Liver (tissue), 9 donors: ENCODE results near the gene PLTP. TPM values are rescaled to one million over a fixed set of nuclear protein-coding genes. Genes with fewer than 3 reads are reported as not detected.

ENCODE experiments used
- DNase-seq: peaks from one replicate; pipeline ENCODE4 v3.0.0-alpha.2; 2017; ENCODE audit warnings: low spot score
- H3K27ac ChIP-seq, 2 donors: one replicate each; pipeline ENCODE4 v1.7.0; 2013; ENCODE audit warnings: inconsistent platforms in 2 of 2, low read length in 2 of 2, control low read depth in 1 of 2, low read depth in 1 of 2, mild to moderate bottlenecking in 1 of 2
- H3K27me3 ChIP-seq, 4 donors: one replicate each; pipeline versions ENCODE4 v1.6.1 to v1.7.0; 2013; ENCODE audit warnings: low read length in 3 of 4, inconsistent platforms in 1 of 4, mild to moderate bottlenecking in 1 of 4, moderate library complexity in 1 of 4; ENCODE audit not compliant: control insufficient read depth in 4 of 4, insufficient read depth in 4 of 4
- H3K36me3 ChIP-seq, 4 donors: one replicate each; pipeline versions ENCODE4 v1.6.1 to v1.7.0; 2013; ENCODE audit warnings: low read length in 3 of 4, mild to moderate bottlenecking in 3 of 4, low read depth in 1 of 4, moderate library complexity in 1 of 4; ENCODE audit not compliant: control insufficient read depth in 4 of 4, insufficient read depth in 3 of 4
- H3K4me1 ChIP-seq, 4 donors: one replicate each; pipeline versions ENCODE4 v1.6.1 to v1.7.0; 2013; ENCODE audit warnings: low read length in 3 of 4, mild to moderate bottlenecking in 3 of 4, moderate library complexity in 1 of 4; ENCODE audit not compliant: control insufficient read depth in 4 of 4, insufficient read depth in 4 of 4
- H3K4me3 ChIP-seq, 3 donors: one replicate each; pipeline versions ENCODE4 v1.6.1 to v1.7.0; 2013; ENCODE audit warnings: low read length in 3 of 3, control low read depth in 1 of 3, low read depth in 1 of 3, mild to moderate bottlenecking in 1 of 3
- H3K9ac ChIP-seq, 2 donors: one replicate each; pipeline ENCODE4 v1.7.0; 2013; ENCODE audit warnings: low read length in 2 of 2, mild to moderate bottlenecking in 2 of 2, moderate library complexity in 2 of 2, control low read depth in 1 of 2, low read depth in 1 of 2
- H3K9me3 ChIP-seq, 4 donors: one replicate each; pipeline versions ENCODE4 v1.6.1 to v1.7.0; 2013; ENCODE audit warnings: low read length in 3 of 4; ENCODE audit not compliant: control insufficient read depth in 4 of 4
- EGR1 ChIP-seq, 2 donors: IDR thresholded peaks; 2 replicates each; pipeline ENCODE4 v1.6.1; 2016 to 2018; ENCODE audit warnings: antibody characterized with exemption in 2 of 2, low read depth in 2 of 2
- FOXA2 ChIP-seq: IDR thresholded peaks from 2 replicates; pipeline ENCODE4 v1.6.1; 2016; ENCODE audit warnings: antibody characterized with exemption
- GABPA ChIP-seq, 2 donors: IDR thresholded peaks in 1 of 2; conservative IDR thresholded peaks in 1 of 2; 2 replicates each; pipeline ENCODE4 v1.6.1; 2016; ENCODE audit warnings: antibody characterized with exemption in 2 of 2, mild to moderate bottlenecking in 1 of 2, moderate library complexity in 1 of 2
- HNF4A ChIP-seq, 2 donors: conservative IDR thresholded peaks; 2 replicates each; pipeline ENCODE4 v1.6.1; 2016; ENCODE audit warnings: antibody characterized with exemption in 2 of 2, mild to moderate bottlenecking in 2 of 2
- HNF4G ChIP-seq: IDR thresholded peaks from 2 replicates; pipeline ENCODE4 v1.6.1; 2016; ENCODE audit warnings: antibody characterized with exemption
- JUND ChIP-seq, 2 donors: IDR thresholded peaks; 2 replicates each; pipeline ENCODE4 v1.6.1; 2016; ENCODE audit warnings: antibody characterized with exemption in 2 of 2
- NR2F2 ChIP-seq: IDR thresholded peaks from 2 replicates; pipeline ENCODE4 v1.6.1; 2016; ENCODE audit warnings: antibody characterized with exemption
- RAD21 ChIP-seq, 2 donors: IDR thresholded peaks; 2 replicates each; pipeline ENCODE4 v1.6.1; 2016; ENCODE audit warnings: antibody characterized with exemption in 2 of 2, mild to moderate bottlenecking in 2 of 2
- RXRA ChIP-seq, 2 donors: IDR thresholded peaks; 2 replicates each; pipeline ENCODE4 v1.6.1; 2017 to 2018; ENCODE audit warnings: antibody characterized with exemption in 2 of 2, mild to moderate bottlenecking in 1 of 2
- SP1 ChIP-seq: IDR thresholded peaks from 2 replicates; pipeline ENCODE4 v1.6.1; 2018; ENCODE audit warnings: antibody characterized with exemption, mild to moderate bottlenecking
- TAF1 ChIP-seq: conservative IDR thresholded peaks from 2 replicates; pipeline ENCODE4 v1.6.1; 2016; ENCODE audit warnings: antibody characterized with exemption, mild to moderate bottlenecking
- YY1 ChIP-seq: IDR thresholded peaks from 2 replicates; pipeline ENCODE4 v1.6.1; 2016; ENCODE audit warnings: antibody characterized with exemption, mild to moderate bottlenecking
- WGBS: extraction: QIAGEN DNeasy Blood & Tissue Kit; methylation state at CpG from one replicate; pipeline ENCODE4 v1.1.7; 2013; 5-methylcytosine and 5-hydroxymethylcytosine counted together
- polyA plus RNA-seq, 2 donors: library from polyadenylated mRNA; stranded (reverse) in 1 of 2; unstranded in 1 of 2; fragments of 200-250 nt in 1 of 2; fragments of >200 nt in 1 of 2; fragmentation: Nextera tagmentation in 1 of 2; extraction: Ambion mirVana in 1 of 2; gene quantifications; one replicate each; pipeline versions ENCODE4 v1.2.1 to v1.2.3, GENCODE V29; 2013 to 2015
- total RNA-seq, 2 donors: library from RNA; depleted of rRNA; stranded (reverse); fragments of >200 nt; gene quantifications; one replicate each; pipeline ENCODE4 v1.2.3, GENCODE V29; 2014
- TF ChIP-seq, protein P1 (sequence below): IDR thresholded peaks from 2 replicates; pipeline ENCODE4 v1.6.1; 2016; ENCODE audit warnings: antibody characterized with exemption
- TF ChIP-seq, protein P2 (sequence below): IDR thresholded peaks from 2 replicates; pipeline ENCODE4 v1.6.1; 2016; ENCODE audit warnings: antibody characterized with exemption
- TF ChIP-seq, protein P3 (sequence below): fragments of 150-350 bp; IDR thresholded peaks from 2 replicates; pipeline ENCODE4 v1.5.1; 2017; ENCODE audit warnings: improper control_type of control experiment, low read depth, low read length; ENCODE audit not compliant: missing input control
- TF ChIP-seq, protein P4 (sequence below): IDR thresholded peaks from 2 replicates; pipeline ENCODE4 v1.6.1; 2016; ENCODE audit warnings: antibody characterized with exemption, mild to moderate bottlenecking
- TF ChIP-seq, protein P5 (sequence below): IDR thresholded peaks from 2 replicates; pipeline ENCODE4 v1.6.1; 2016; ENCODE audit warnings: antibody characterized with exemption
- donor health status: healthy.
- donor health status: healthy.
- donor health status: healthy.
- donor health status: healthy.
- donor health status: healthy.

PLTP gene
- total and polyA plus RNA-seq, 4 donors: 22.5 to 69.5 (median 60.7) TPM

DNA sequence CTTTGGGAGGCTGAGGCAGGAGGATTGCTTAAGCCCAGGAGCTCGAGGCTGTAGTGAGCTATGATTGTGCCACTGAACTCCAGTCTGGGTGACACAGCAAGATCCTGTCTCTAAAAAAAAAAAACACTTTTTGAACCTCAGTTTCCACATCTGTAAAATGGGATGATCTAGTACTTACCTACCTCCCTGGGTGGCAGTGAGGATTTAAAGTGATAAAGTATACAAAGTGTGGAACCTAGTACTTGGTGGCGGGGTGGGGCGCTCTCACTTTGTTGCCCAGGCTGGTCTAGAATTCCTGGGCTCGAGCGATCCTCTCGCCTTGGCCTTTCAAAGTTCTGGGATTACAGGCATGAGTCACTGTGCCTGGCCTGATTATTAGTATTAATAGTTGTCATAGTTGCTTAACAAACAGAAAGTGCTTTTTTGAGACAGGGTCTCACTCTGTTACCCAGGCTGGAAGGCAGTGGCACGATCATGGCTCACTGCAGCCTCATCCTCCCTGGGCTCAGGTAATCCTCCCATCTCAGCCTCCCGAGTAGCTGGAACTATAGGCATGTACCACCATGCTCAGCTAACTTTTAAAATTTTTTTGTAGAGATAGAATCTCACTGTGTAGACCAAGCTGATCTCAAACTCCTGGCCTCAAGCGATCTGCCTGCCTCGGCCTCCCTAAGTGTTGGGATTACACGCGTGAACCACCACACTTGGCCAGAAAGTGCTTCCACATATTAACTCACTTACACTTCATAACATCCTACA is 7.0 kb upstream of the PLTP start:
- Histone ChIP-seq H3K9ac (no peak overlapping the region), H3K4me1 (peaks cover 0 to 17% (median 2%) of the 10 kb centered on the region in 4 donors), H3K27me3 (no peaks in the 10 kb centered on the region), H3K36me3 (no peaks in the 10 kb centered on the region), H3K9me3 (no peaks in the 10 kb centered on the region), H3K27ac (peak overlapping the region; percentile 58 to 64), H3K4me3 (no peak overlapping the region)
- DNase-seq: no peak
- WGBS: 94% methylated on average over 12 of the region's 12 CpGs
- TF ChIP-seq, protein P1, sequence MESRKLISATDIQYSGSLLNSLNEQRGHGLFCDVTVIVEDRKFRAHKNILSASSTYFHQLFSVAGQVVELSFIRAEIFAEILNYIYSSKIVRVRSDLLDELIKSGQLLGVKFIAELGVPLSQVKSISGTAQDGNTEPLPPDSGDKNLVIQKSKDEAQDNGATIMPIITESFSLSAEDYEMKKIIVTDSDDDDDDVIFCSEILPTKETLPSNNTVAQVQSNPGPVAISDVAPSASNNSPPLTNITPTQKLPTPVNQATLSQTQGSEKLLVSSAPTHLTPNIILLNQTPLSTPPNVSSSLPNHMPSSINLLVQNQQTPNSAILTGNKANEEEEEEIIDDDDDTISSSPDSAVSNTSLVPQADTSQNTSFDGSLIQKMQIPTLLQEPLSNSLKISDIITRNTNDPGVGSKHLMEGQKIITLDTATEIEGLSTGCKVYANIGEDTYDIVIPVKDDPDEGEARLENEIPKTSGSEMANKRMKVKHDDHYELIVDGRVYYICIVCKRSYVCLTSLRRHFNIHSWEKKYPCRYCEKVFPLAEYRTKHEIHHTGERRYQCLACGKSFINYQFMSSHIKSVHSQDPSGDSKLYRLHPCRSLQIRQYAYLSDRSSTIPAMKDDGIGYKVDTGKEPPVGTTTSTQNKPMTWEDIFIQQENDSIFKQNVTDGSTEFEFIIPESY: no peak
- no peak for TF ChIP-seq GABPA (IDR thresholded peaks at IDR 0.05 in 1 of 2, conservative IDR thresholded peaks at IDR 0.05 in 1 of 2)

DNA sequence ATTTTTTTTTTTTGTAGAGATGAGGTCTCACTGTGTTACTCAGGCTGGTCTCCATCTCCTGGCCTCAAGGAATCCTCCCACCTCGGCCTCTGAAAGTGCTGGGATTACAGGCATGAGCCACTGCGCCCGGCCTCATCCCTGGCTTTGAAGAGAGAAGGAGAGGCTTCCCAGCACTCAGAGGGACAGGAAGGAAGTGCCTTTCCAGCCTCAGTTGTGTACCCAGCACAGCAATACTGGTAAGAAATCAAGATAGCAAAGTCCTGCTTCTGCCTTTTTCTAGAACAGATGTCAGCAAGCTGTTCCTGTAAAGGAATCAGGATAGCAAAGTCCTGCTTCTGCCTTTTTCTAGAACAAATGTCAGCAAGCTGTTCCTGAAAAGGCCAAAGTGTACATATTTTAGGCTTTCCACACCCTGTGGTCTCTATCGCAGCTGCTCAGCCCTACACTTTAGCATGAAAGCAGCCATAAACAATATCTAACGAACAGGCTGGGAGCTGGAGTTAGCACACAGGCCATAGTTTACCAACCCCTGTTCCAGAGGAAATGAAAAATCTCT is 6.3 kb upstream of the PLTP start:
- TF ChIP-seq, protein P2, sequence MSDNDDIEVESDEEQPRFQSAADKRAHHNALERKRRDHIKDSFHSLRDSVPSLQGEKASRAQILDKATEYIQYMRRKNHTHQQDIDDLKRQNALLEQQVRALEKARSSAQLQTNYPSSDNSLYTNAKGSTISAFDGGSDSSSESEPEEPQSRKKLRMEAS: peak; percentile 25
- TF ChIP-seq, protein P3, sequence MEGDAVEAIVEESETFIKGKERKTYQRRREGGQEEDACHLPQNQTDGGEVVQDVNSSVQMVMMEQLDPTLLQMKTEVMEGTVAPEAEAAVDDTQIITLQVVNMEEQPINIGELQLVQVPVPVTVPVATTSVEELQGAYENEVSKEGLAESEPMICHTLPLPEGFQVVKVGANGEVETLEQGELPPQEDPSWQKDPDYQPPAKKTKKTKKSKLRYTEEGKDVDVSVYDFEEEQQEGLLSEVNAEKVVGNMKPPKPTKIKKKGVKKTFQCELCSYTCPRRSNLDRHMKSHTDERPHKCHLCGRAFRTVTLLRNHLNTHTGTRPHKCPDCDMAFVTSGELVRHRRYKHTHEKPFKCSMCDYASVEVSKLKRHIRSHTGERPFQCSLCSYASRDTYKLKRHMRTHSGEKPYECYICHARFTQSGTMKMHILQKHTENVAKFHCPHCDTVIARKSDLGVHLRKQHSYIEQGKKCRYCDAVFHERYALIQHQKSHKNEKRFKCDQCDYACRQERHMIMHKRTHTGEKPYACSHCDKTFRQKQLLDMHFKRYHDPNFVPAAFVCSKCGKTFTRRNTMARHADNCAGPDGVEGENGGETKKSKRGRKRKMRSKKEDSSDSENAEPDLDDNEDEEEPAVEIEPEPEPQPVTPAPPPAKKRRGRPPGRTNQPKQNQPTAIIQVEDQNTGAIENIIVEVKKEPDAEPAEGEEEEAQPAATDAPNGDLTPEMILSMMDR: no peak
- no peak for TF ChIP-seq YY1
- TF ChIP-seq TAF1: no peak
- no peak for TF ChIP-seq HNF4G
- TF ChIP-seq, protein P4, sequence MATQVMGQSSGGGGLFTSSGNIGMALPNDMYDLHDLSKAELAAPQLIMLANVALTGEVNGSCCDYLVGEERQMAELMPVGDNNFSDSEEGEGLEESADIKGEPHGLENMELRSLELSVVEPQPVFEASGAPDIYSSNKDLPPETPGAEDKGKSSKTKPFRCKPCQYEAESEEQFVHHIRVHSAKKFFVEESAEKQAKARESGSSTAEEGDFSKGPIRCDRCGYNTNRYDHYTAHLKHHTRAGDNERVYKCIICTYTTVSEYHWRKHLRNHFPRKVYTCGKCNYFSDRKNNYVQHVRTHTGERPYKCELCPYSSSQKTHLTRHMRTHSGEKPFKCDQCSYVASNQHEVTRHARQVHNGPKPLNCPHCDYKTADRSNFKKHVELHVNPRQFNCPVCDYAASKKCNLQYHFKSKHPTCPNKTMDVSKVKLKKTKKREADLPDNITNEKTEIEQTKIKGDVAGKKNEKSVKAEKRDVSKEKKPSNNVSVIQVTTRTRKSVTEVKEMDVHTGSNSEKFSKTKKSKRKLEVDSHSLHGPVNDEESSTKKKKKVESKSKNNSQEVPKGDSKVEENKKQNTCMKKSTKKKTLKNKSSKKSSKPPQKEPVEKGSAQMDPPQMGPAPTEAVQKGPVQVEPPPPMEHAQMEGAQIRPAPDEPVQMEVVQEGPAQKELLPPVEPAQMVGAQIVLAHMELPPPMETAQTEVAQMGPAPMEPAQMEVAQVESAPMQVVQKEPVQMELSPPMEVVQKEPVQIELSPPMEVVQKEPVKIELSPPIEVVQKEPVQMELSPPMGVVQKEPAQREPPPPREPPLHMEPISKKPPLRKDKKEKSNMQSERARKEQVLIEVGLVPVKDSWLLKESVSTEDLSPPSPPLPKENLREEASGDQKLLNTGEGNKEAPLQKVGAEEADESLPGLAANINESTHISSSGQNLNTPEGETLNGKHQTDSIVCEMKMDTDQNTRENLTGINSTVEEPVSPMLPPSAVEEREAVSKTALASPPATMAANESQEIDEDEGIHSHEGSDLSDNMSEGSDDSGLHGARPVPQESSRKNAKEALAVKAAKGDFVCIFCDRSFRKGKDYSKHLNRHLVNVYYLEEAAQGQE: no peak
- TF ChIP-seq NR2F2: peak; percentile 86
- peak in 1 of 2 donors; percentile 7 for TF ChIP-seq RXRA (IDR thresholded peaks at IDR 0.05)
- TF ChIP-seq FOXA2: no peak
- TF ChIP-seq SP1: peak; percentile 47
- TF ChIP-seq RAD21 (IDR thresholded peaks at IDR 0.05): no peak
- TF ChIP-seq JUND (IDR thresholded peaks at IDR 0.05): no peak
- TF ChIP-seq HNF4A (conservative IDR thresholded peaks at IDR 0.05): no peak
- TF ChIP-seq, protein P5, sequence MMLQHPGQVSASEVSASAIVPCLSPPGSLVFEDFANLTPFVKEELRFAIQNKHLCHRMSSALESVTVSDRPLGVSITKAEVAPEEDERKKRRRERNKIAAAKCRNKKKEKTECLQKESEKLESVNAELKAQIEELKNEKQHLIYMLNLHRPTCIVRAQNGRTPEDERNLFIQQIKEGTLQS: no peak
- no peak for TF ChIP-seq EGR1 (IDR thresholded peaks at IDR 0.05; ENCODE audit: low read depth in 2 of 2)

More for the DNA sequence above, 6.3 kb upstream of the PLTP start:
- H3K4me1 ChIP-seq: peaks cover 0 to 16% (median 2%) of the 10 kb centered on the region in 4 donors
- H3K27me3 ChIP-seq: no peaks in the 10 kb centered on the region
- H3K9ac ChIP-seq: no peak overlapping the region
- no peaks in the 10 kb centered on the region for H3K36me3 ChIP-seq
- peak overlapping the region; percentile 54 to 64 for H3K27ac ChIP-seq
- no peak overlapping the region for H3K4me3 ChIP-seq
- no peak for DNase-seq
- no peaks in the 10 kb centered on the region for H3K9me3 ChIP-seq
- WGBS: 76% methylated on average over 5 of the region's 5 CpGs
